IMR-90 (cell line): Measurements from ENCODE around the gene HDAC8.
"Not testable (repeated sequence)": the region's sequence is repeated elsewhere in the genome, so short reads cannot be mapped to it uniquely, and the experiment has no call there.

Source experiments
- MXI1 ChIP-seq: IDR thresholded peaks from 2 replicates; pipeline ENCODE4 v1.6.1; 2012; ENCODE audit warnings: low read depth, mild to moderate bottlenecking, low read length, moderate library complexity, borderline replicate concordance
- POLR2A ChIP-seq: IDR thresholded peaks from 2 replicates; pipeline ENCODE4 v1.6.1; 2012; ENCODE audit warnings: mild to moderate bottlenecking, low read depth, low read length
- RAD21 ChIP-seq: IDR thresholded peaks from 2 replicates; pipeline ENCODE4 v1.6.1; 2012; ENCODE audit warnings: low read length, improper control_type of control experiment
- RCOR1 ChIP-seq: IDR thresholded peaks from 2 replicates; pipeline ENCODE4 v1.6.1; 2012; ENCODE audit warnings: mild to moderate bottlenecking, low read length, improper control_type of control experiment; ENCODE audit not compliant: insufficient replicate concordance
- TF ChIP-seq, protein P1 (sequence below): conservative IDR thresholded peaks from 2 replicates; pipeline ENCODE4 v1.5.1; 2012; ENCODE audit warnings: mild to moderate bottlenecking, low read depth, low read length, improper control_type of control experiment

DNA sequence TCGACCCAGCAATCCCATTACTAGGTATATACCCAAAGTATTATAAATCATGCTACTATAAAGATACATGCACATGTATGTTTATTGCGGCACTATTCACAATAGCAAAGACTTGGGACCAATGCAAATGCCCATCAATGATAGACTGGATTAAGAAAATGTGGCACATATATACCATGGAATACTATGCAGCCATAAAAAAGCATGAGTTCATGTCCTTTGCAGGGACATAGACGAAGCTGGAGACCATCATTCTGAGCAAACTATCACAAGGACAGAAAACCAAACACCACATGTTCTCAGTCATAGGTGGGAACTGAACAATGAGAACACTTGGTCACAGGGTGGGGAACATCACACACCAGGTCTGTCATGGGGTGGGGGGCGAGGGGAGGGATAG lies 18.4 kb upstream of the HDAC8 start:
- not testable (repeated sequence) for TF ChIP-seq RCOR1, POLR2A, RAD21, MXI1
- TF ChIP-seq, protein P1, sequence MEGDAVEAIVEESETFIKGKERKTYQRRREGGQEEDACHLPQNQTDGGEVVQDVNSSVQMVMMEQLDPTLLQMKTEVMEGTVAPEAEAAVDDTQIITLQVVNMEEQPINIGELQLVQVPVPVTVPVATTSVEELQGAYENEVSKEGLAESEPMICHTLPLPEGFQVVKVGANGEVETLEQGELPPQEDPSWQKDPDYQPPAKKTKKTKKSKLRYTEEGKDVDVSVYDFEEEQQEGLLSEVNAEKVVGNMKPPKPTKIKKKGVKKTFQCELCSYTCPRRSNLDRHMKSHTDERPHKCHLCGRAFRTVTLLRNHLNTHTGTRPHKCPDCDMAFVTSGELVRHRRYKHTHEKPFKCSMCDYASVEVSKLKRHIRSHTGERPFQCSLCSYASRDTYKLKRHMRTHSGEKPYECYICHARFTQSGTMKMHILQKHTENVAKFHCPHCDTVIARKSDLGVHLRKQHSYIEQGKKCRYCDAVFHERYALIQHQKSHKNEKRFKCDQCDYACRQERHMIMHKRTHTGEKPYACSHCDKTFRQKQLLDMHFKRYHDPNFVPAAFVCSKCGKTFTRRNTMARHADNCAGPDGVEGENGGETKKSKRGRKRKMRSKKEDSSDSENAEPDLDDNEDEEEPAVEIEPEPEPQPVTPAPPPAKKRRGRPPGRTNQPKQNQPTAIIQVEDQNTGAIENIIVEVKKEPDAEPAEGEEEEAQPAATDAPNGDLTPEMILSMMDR: not testable (repeated sequence)
